ENCODE results near the gene PTPRT. TPM values are rescaled to one million over a fixed set of nuclear protein-coding genes. Genes with fewer than 3 reads are reported as not detected.

Gene PTPRT
- total and polyA plus RNA-seq, 10 of the 15 experiments (the other 5 are each of a cell fraction or from before 2014, with no cell fraction given), result not detected

DNA sequence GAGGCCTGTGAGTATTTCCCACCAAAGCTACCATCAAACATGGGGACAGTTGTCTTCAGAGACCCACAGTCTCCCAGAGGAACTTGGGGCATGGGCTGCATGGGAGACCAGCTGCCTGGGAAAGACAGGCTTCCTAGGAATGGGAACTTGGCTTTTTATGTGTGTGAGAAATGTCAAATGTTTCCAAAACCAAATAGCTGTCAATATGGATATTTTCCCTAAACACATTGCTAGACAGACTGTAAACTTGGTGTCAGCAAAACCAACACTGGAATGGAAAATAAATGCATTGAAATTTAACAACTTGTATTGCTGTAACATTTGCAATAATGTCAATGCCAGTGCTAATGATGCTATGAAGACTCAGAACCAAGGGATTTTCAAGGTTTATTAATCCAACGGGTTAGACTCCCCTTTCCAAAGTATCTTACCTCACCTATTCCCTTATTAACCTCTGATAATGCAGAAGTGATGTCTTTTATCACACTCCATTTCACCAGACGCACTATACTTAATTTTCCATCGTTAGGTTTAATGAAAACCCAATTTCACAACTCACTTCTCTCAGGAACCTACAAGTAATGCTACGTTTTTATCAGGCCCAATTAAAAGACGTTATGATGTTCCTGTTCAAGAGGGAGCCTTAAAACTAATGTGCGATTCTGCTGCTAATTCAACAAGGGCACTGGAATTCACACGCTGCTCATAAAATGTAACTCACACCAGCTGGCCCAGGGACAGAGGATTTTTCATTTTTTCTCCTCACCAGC, 1025.4 kb downstream of the PTPRT start:
- no peak overlapping the region for H3K4me2 ChIP-seq (ENCODE audit: control insufficient read depth, insufficient read depth)
- no TSS peak for BruUV-seq (replicated peaks)
- ChIA-PET POLR2A (no interaction called here), CTCF (no interaction called here), SMC1A (ENCODE audit: uncharacterized antibody, unreplicated experiment) (no interaction called here), RAD21 (ENCODE audit: unreplicated experiment) (no interaction called here)
- FAIRE-seq, result no peak
- TF ChIP-seq BACH1 (IDR thresholded peaks at IDR 0.05; ENCODE audit: borderline replicate concordance) (no peak), NR2C2 (IDR thresholded peaks at IDR 0.05; ENCODE audit: borderline replicate concordance, control insufficient read depth, insufficient read length, low read depth) (no peak), TARDBP (IDR thresholded peaks at IDR 0.05; ENCODE audit: borderline replicate concordance) (no peak), IKZF1 (conservative IDR thresholded peaks at IDR 0.05) (no peak), CREB1 (IDR thresholded peaks at IDR 0.05; ENCODE audit: low read depth) (no peak), PAX8 (IDR thresholded peaks at IDR 0.05) (no peak), TAF1 (IDR thresholded peaks at IDR 0.05; ENCODE audit: borderline replicate concordance, low read depth, low read length) (no peak), IRF4 (IDR thresholded peaks at IDR 0.05; ENCODE audit: low read depth, low read length) (no peak), MEF2A (IDR thresholded peaks at IDR 0.05; ENCODE audit: insufficient read depth, low read depth, low read length) (no peak)
- TF ChIP-seq, protein P1, sequence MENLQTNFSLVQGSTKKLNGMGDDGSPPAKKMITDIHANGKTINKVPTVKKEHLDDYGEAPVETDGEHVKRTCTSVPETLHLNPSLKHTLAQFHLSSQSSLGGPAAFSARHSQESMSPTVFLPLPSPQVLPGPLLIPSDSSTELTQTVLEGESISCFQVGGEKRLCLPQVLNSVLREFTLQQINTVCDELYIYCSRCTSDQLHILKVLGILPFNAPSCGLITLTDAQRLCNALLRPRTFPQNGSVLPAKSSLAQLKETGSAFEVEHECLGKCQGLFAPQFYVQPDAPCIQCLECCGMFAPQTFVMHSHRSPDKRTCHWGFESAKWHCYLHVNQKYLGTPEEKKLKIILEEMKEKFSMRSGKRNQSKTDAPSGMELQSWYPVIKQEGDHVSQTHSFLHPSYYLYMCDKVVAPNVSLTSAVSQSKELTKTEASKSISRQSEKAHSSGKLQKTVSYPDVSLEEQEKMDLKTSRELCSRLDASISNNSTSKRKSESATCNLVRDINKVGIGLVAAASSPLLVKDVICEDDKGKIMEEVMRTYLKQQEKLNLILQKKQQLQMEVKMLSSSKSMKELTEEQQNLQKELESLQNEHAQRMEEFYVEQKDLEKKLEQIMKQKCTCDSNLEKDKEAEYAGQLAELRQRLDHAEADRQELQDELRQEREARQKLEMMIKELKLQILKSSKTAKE (IDR thresholded peaks at IDR 0.05; ENCODE audit: low read depth, poor library complexity, severe bottlenecking), result no peak
- TF ChIP-seq, protein P2, sequence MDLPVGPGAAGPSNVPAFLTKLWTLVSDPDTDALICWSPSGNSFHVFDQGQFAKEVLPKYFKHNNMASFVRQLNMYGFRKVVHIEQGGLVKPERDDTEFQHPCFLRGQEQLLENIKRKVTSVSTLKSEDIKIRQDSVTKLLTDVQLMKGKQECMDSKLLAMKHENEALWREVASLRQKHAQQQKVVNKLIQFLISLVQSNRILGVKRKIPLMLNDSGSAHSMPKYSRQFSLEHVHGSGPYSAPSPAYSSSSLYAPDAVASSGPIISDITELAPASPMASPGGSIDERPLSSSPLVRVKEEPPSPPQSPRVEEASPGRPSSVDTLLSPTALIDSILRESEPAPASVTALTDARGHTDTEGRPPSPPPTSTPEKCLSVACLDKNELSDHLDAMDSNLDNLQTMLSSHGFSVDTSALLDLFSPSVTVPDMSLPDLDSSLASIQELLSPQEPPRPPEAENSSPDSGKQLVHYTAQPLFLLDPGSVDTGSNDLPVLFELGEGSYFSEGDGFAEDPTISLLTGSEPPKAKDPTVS (IDR thresholded peaks at IDR 0.05; ENCODE audit: low read depth, low read length), result no peak
- TF ChIP-seq, protein P3, sequence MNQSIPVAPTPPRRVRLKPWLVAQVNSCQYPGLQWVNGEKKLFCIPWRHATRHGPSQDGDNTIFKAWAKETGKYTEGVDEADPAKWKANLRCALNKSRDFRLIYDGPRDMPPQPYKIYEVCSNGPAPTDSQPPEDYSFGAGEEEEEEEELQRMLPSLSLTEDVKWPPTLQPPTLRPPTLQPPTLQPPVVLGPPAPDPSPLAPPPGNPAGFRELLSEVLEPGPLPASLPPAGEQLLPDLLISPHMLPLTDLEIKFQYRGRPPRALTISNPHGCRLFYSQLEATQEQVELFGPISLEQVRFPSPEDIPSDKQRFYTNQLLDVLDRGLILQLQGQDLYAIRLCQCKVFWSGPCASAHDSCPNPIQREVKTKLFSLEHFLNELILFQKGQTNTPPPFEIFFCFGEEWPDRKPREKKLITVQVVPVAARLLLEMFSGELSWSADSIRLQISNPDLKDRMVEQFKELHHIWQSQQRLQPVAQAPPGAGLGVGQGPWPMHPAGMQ (IDR thresholded peaks at IDR 0.05; ENCODE audit: borderline replicate concordance), result no peak
- H3K27me3 ChIP-seq (replicated peaks in 1 of 2; ENCODE audit: control insufficient read depth in 2 of 2, insufficient read depth in 2 of 2, low read length in 1 of 2), result no peaks in the 10 kb centered on the region
- intact Hi-C loops (cut with micrococcal nuclease; ENCODE audit: unreplicated experiment) (no loop called here), in situ Hi-C loops (cut with MboI) (no loop called here)
- H3K4me3 ChIP-seq, result no peak overlapping the region
- WGBS (ENCODE audit: insufficient coverage, insufficient replicate concordance, low lambda C conversion rate, missing lambda C conversion rate), result 2% methylated on average over 7 of the region's 7 CpGs
- no peak overlapping the region for H2AFZ ChIP-seq (ENCODE audit: control insufficient read depth, low read depth, low read length)
- no peaks in the 10 kb centered on the region for H3K79me2 ChIP-seq (ENCODE audit: control insufficient read depth, insufficient read depth, low read length)
- no peaks in the 10 kb centered on the region for H4K20me1 ChIP-seq (ENCODE audit: control insufficient read depth, insufficient read depth)
- ATAC-seq, result no peak
- no peaks in the 10 kb centered on the region for H3K36me3 ChIP-seq (ENCODE audit: control insufficient read depth in 2 of 2, insufficient read depth in 2 of 2, low read length in 1 of 2)
- H3K27ac ChIP-seq (ENCODE audit: control insufficient read depth, insufficient read depth), result no peak overlapping the region
- DNase-seq (ENCODE audit: low read depth, low spot score), result no peak
- H3K9me3 ChIP-seq (replicated peaks; ENCODE audit: control insufficient read depth, insufficient read depth, low read length), result no peaks in the 10 kb centered on the region
- no peak overlapping the region for H3K9ac ChIP-seq (ENCODE audit: control insufficient read depth, insufficient read depth, low read length)
- H3K4me1 ChIP-seq (ENCODE audit: control insufficient read depth, insufficient read depth, low read length), result no peaks in the 10 kb centered on the region
